HG03139 (cell line): ENCODE measurements around the gene SPON2.

ENCODE experiments used
- ATAC-seq: cut with Tn5 transposase; IDR thresholded peaks from one replicate; pipeline ENCODE4 v1.9.1; 2021; ENCODE audit not compliant: unreplicated experiment

Gene SPON2

GRCh38 chr4:1208970-1209704 lies 36.8 kb upstream of the SPON2 start:
- ATAC-seq = no peak

GRCh38 chr4:1208266-1208961 lies 36.0 kb upstream of the SPON2 start:
- no peak for ATAC-seq

GRCh38 chr4:1207603-1208265 lies 35.4 kb upstream of the SPON2 start:
- no peak for ATAC-seq

GRCh38 chr4:1207157-1207470 lies 34.7 kb upstream of the SPON2 start:
- no peak for ATAC-seq

- no peak for ATAC-seq
Observed at GRCh38 chr4:1206299-1207156, 34.1 kb upstream of the SPON2 start.

- no peak for ATAC-seq
Observed at GRCh38 chr4:1205586-1206298, 33.4 kb upstream of the SPON2 start.

GRCh38 chr4:1204828-1205585 lies 32.6 kb upstream of the SPON2 start:
- no peak for ATAC-seq

- no peak for ATAC-seq
Observed at GRCh38 chr4:1204286-1204827, 32.0 kb upstream of the SPON2 start.

GRCh38 chr4:1203026-1203616 lies 30.7 kb upstream of the SPON2 start:
- ATAC-seq = no peak

- ATAC-seq = no peak
Observed at GRCh38 chr4:1202526-1203011, 30.2 kb upstream of the SPON2 start.

GRCh38 chr4:1201851-1202525 lies 29.6 kb upstream of the SPON2 start:
- peak; percentile 34 for ATAC-seq

GRCh38 chr4:1200425-1201035 lies 28.1 kb upstream of the SPON2 start:
- peak; percentile 2 for ATAC-seq

- no peak for ATAC-seq
Observed at GRCh38 chr4:1199556-1200331, 27.4 kb upstream of the SPON2 start.

- ATAC-seq = no peak
Observed at GRCh38 chr4:1198098-1198844, 25.9 kb upstream of the SPON2 start.

- ATAC-seq = no peak
Observed at GRCh38 chr4:1196421-1197183, 24.2 kb upstream of the SPON2 start.

- ATAC-seq = no peak
Observed at GRCh38 chr4:1195891-1196401, 23.6 kb upstream of the SPON2 start.
